ENCODE data around the gene MARCHF3.

GRCh38 chr5:126961128-126961527 is 69.2 kb downstream of the MARCHF3 start:
- no peak for TF ChIP-seq CTCF (IDR thresholded peaks at IDR 0.05)
- TF ChIP-seq POLR2A (IDR thresholded peaks at IDR 0.05) = no peak
